GM19239 (cell line): Measurements from ENCODE around the gene ECSCR.
A peak's percentile ranks its signal among the peaks of the same experiment; 100 is the strongest.

Experiments
- DNase-seq: peaks from one replicate; pipeline ENCODE4 v3.0.0; 2011; ENCODE audit warnings: low spot score; ENCODE audit not compliant: insufficient read length
- FAIRE-seq: peaks from 2 replicates; lab custom pipeline; 2011; peaks lifted over from hg19 to GRCh38; lab: Jason Lieb, UNC

The ECSCR gene

DNA sequence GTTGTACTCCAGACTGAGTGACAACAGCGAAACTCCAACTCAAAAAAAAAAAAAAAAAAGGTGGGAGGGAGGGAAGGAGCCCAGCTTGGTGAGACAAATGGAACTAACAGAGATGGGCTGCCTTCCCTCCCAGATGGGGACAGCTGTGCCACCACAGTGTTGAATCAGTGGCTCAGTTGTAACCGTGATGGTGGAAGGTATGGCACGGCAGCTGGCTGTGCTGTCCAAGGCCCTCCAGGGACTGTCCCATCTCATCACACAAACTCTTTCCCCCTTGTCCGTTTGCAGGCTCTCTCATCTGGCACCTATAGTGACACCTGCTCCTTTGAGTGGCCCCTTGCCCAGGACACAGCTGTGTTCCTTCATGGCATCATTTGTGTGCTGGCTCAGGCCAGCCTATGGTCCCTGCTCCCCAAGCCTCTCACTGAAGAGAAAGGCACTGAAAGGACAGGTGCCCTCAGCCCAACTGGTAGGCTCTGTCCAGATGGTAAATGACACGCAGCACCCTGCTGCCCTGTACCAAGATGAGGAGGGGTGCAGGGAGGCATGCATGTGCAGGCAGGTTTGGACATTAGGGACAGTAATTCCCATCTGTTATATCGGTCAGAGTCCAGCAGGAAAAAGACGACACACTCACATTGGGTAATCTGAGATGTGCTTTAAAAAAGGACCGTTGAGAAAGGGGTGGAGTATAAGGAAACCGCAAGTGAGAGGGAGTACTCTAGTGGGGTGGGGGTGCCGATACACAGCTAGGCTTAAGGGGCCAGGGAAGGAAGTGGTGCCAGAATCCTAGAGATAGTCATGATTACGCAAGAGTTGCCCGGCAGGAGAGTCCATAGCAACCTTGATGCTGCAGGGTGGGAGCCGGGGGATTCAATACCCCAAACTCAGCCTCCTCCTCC lies 12.6 kb upstream of the ECSCR start:
- DNase-seq (no peak), FAIRE-seq (peak; percentile 61)

DNA sequence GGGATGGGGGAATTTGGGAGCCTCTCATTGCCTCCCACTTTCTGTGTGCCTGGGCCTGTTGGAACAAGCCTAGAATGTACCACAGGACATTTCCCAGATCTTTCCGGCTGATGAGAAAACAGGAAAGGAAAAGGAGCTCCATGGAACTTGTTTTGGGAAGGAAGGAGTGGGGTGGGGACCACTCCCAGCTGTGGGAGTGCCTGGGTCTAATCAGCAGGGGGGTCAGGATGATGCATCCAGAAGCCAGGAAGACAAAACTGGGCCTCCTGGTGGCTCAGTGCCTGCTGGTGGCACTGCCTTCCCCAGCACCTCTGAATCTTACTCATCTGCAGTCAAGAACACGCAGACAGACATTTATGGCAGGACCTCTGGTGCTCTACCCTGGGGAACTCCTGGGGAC lies 11.0 kb upstream of the ECSCR start:
- DNase-seq (no peak), FAIRE-seq (no peak)

DNA sequence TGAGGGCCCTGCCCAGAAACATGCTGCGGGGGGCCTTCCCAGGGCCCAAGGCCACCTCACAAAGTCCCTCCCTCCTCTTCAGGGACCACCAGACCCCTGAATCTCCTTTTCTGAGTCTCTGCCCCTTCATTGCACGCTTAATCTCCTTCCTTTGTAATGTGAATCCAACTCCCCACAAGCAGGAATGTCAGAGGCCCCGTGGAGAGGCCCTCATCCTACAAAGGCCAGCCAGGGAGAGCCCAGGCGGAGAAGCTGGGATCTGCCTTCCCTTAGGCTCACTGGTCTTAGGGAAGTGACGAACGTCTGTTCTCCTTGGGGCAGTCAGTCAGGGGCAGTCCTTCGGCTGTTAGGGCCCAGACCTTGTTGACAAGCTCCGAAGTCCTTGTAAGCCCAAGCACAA lies 10.6 kb upstream of the ECSCR start:
- FAIRE-seq (no peak), DNase-seq (no peak)

DNA sequence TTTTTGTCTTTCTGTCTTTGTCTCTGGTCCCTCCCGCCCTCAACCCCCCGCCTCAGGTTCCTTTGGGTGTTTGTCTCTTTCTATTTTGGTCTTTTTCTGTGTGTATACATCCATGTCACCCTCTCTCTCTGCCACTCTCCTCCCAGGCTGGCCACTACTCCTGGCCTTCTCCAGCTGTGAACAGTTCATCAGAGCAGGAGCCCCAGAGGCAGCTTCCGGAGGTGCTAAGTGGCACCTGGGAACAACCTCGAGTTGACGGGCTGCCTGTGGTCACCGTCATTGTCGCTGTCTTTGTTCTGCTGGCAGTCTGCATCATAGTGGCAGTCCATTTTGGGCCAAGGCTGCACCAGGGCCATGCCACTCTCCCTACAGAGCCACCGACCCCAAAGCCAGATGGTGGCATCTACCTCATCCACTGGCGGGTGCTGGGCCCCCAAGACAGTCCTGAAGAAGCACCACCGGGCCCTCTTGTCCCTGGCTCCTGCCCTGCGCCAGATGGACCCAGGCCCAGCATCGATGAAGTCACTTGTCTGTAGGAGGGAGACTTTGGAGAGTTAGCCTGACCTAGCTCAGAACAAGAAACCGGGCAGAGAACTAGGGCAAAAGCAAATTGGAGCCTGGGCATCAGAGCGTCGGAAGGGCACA lies 10.0 kb upstream of the ECSCR start:
- FAIRE-seq (no peak), DNase-seq (no peak)

DNA sequence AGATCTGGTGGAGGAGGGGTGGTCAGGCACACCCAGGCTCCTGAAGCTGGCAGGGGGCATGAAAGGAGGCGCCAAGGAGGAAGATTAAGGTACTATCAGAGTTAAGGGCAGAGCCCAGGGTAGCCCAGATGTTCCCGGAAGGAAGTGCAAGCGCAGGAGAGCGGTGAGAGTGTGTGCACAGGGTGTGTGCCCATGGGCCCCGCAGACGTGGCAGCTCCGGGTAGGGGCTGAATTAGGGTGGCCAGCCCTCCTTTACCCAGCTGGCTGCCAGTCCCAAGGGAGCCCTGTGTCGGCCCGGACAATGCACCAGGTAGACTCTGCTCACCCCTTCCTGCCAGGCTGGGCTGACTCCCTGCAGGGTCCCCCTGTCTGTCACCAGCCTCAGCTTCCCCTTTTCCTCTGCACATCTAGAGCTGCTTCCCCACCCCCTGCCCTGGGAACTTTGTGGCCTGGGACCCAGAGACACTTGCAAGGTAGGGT lies 8.3 kb upstream of the ECSCR start, which contains the start of gene SMIM33:
Gene SMIM33 (plus strand): TSS at position 184 of the 480 bp plus-strand sequence. CDS start 118 bp downstream, at position 302.
- FAIRE-seq (no peak), DNase-seq (no peak)

DNA sequence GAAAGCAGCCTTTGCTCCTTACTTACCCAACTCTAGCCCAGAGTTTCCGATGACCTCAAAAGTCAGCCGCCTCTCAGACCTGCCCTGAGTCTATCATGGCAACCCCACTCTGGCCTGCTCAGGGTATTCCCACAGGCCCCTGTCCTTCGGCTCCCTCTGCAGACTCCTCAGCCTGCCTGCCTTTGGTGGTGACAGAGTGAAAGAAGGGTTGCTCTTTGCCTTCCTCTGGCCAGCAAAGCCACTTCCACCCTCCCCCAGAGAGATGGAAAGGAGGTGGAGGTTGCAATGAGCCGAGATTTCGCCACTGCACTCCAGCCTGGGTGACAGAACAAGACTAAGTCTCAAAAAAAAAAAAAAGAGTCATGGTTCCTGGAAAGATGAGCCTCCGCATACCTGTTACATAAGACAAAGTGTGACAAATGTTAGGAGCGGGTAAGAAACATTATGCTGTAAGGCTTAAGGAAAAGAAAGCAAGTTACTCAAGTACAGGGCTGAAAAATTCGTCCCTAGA lies 5.9 kb upstream of the ECSCR start:
- DNase-seq (no peak), FAIRE-seq (no peak)

DNA sequence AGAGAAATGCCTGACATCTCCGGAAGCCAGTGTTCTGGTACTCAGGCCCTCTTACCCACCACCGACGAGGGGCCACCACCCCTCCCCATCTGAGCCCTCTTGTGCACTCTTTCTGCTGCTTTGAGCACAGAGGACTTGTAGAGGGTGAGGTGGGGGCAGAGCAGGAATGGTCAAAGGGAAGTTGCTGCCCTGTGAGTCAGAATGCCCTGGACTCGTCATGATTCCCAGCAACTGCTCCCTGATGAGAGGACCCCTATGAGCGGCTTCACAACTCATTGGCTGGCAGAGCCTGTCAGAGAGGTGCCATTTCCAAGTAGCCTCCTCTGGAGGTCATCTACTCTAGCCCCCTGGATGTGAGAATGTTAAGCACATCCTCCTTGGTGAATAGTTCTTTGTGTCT lies 845 bp downstream of the ECSCR start:
- no peak for FAIRE-seq
- no peak for DNase-seq

DNA sequence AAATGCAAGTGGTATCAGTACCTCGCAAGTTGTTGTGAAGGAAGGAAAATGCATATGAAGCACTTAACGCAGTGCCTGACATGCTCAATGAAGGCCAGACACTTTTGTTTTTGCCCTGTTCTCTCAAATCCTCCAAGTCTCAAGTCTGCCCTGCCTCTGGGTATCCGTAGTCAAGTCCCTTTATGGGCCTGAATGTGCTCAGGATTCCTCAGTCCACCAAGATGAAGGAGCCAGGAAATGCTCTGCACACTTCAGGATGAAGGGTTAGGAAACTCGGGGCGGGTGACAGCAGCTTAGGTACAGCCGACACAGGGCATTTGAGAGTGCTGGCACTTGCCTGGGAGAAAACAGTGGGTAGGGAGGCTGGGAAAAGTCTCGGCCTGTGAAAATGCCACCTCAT lies 1.4 kb downstream of the ECSCR start:
- no peak for FAIRE-seq
- DNase-seq, result no peak

DNA sequence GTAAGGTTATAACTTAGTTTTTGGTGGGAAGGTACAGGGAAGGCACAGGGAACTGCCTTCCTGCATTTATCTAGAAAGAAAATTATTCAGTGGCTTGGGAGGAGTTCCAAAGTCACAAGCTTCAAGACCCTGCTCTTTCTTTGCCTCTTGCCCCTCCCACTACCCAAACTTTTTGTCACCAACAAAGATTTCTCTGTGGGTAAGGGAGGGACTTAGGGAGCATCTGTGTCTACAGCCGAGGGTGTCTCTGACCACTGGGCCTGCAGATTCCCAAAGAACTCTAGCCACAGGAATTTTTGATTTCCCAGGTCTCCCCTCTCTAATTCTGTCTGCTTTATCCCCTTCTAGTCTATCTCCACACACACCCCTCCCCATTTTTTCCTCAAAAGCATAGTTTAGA lies 2.1 kb downstream of the ECSCR start:
- DNase-seq (no peak), FAIRE-seq (no peak)

DNA sequence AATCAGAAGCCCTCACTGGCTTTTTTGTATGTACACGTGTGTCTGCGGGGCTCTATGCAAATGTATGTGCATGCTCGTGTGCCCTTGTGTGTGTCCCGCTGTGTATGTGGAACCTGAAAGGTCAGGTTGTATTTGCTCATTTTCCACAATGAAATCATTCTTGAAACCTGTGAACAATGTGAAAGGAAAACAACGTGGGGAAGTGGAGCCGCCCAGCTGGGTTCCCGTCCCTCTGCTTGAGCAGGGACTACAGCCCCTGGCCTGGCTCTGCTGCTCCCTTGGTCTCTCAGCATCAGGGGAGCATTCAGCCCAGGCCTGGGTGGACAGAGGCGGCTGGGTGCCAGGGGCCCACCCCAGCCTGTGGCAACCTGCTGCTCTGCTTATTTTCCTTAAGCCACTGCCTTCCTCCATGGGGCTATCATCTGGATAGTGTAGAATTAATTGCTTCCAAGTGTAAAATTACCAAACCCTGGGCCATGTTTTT lies 3.0 kb downstream of the ECSCR start:
- DNase-seq (no peak), FAIRE-seq (peak; percentile 86)

DNA sequence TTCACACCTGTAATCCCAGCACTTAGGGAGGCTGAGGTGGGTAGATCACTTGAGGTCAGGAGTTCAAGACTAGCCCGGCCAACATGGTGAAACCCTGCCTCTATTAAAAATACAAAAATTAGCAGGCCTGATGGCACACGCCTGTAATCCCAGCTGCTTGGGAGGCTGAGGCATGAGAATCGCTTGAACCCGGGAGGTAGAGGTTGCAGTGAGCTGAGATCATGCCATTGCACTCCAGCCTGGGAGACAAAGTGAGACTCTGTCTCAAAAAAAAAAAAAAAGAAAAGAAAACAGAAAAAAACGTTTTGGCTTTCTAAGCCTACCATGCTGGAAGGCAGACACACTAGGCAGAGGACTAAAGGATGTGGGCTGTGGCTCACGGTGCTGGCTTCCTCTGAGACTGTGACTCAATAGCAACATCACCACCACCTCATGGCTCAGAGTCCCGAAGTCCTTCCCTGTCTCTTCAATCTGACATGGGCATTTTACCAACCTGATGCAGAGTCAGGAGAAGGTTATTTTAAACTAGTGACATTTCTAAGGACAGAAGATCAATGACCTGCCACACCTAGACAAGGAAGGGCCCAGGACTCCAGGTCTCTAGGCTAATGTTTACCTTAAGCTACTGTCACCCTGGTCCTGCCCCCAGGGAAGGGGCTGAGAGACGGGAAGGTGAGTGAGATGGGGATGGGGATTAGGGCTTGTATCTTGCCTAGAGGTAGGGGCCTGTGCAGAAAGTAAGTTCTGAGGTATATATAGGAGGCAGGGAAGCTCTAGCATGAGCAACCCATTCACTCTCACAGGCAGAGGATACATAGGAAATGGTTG lies 3.7 kb downstream of the ECSCR start:
- FAIRE-seq (peak; percentile 80), DNase-seq (no peak)

DNA sequence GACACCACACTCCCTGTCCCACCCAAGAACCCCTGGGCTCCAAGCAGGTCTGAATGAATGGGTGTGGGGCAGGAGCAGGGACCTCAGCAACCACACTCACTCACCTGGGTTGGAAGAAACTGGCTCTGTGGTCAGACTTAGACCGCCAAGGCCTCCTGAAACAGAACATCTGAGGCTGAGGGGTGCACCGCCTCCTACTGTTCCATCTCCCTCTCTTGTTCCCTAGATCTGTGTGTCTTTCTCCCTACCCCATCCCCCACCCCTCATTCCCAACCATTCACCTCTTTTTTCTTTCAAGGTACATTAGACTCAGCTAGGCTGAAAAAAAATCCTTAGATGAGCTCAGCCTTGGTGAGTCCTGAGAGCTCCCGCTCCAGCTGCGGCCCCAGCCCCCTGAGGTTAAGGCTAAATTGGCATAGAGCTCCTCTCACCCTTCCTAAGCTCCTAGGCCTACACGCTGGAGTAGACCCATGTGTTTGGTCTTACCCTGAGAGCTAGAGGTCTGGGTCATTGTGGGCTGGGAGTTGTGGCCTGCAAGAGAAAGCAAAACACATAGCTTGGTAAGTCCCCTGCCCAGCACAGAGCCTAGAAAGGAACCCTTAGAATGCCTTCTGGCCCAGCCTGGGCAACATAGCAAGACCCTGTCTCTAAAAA lies 4.8 kb downstream of the ECSCR start:
- peak; percentile 68 for FAIRE-seq
- no peak for DNase-seq

DNA sequence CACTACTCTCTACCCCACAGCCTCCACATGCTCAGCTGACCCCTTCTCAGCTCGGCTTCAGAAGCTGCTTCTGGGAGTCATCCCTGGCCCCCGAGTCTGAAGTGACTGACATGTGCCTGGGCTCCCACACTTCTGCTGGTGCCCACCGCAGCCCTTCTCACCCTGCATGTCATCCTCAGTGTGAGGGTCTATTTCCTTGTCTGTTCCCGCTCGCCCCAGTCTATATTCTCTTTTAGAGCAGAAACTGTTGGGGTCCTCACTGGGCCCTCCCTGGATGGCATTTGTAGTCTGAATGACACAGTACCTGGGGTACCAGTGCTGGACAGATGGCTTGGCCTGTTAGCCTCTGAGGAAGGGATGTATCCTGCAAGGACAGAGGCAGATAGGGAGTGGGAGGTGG lies 5.3 kb downstream of the ECSCR start:
- FAIRE-seq, result no peak

DNA sequence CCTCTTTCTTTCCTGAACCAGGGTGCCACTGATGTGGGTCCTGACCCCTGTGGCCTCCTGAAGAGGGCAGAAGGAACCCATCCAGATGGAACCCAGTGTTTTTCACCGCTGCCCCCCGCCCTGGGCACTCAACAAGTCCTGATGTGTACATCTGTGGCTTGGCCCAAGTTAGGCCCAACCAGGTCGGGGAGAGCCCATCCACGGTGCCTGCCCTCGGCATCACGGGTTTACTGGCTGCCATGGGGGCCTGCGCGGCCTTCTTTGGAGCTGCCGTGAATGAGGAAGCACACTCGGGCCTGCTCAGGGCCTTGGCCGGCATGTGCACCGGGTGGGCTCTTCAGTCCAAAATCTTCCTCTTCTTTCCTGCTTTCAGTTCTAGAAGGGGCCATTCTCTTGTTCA lies 5.8 kb downstream of the ECSCR start:
- no peak for DNase-seq
- no peak for FAIRE-seq

More for the DNA sequence above, 5.3 kb downstream of the ECSCR start:
- DNase-seq, result no peak

DNA sequence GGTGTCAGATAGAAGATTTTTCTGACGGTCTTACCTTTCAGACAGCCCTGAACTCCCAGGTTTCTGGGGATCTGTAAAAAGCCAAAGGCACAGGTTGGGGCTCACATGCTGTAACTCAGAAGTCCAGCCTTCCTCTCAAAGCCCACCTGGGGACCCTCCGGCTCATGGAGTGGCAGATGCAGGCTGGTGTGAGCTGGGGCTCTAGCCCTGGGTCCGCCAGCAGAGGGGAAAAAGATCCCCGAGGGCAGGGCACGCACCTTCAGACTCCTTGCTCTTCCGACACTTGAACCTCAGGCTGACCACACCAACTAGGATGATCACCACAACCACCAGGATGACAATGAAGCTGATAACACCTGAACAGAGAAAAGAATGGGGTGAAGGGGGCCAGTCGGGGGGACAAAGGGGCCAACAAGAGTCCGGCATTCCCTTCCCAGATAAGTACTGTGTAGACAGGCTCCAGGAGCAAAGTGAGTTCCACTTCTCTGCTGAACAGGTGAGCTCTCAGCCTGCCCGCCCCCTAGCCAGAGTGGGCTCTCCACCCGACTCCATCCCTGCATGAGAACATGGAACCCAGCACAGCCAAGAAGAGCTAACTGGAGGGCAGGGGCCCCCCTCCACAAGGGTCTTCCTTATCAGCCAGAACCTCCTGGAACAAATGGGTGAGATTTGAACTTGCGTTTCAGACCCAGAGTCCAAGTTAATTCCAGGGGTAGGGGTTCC lies 7.8 kb downstream of the ECSCR start:
- DNase-seq (no peak), FAIRE-seq (no peak)

DNA sequence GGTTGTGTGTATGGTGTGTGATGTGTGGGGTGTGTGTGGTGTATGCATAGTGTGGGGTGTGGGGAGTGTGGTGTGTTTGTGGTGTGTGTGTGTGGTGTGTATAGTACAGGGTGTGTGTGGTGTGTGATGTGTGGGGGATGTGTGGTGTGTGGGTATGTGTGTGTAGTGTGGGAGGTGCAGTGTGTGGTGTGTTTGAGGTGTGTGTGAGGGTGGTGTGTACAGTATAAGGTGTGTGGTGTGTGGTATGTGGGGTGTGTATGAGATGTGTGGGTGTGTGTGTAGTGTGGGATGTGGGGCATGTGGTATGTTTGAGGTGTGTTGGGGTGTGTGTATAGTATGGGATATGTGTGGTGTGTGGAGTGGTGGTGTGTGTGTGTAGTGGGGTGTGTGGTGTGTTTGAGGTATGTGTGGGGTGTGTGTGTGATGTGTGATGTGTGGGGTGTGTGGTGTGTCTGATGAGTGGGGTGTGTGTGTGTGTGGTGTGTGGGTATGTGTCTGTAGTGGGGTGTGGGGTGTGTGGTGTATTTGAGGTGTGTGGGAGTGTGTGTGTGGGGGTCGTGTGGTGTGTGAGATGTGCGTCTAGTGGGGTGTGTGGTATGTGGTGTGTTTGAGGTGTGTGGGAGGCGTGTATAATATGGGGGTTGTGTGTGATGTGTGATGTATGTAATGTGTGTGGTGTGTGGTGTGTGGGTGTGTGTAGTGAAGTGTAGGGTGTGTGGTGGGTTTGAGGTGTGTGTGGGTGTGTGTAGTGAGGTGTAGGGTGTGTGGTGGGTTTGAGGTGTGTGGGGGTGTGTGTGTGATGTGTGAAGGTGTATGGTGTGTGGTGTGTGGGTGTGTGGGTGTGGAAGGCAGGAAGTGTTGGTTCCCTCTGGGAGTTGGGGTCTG lies 8.6 kb downstream of the ECSCR start:
- FAIRE-seq (no peak), DNase-seq (no peak)

DNA sequence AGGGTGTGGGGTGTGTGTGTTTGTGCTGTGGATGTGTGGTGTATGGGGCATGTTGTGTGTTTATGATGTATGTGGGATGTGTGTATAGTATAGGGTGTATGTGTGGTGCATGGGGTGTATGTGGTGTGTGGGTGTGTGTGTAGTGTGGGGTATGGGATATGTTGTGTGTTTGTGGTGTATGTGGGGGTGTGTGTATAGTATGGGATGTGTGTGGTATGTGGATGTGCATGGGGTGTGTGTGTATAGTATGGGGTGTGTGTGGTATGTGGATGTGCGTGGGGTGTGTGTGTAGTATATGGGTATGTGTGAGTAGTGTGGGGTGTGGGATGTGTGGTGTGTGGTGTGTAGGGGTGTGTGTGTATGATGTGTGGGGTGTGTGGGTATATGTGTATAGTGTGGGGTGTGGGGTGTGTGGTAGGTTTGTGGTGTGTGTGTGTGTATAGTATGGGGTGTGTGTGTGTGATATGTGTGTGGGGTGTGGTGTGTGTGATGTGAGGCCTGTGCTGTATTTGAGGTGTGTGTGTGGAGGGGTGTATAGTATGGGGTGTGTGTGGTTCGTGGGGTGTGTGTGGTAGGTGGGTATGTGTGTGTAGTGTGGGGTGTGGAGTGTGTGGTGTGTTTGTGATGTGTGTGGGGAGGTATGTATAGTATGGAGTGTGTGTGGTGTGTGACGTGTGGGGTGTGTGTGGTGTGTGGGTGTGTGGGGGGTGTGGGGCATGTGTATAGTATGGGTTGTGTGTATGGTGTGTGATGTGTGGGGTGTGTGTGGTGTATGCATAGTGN lies 10.5 kb downstream of the ECSCR start:
- no peak for FAIRE-seq
- DNase-seq, result no peak
